K562 treated with DMSO at 1 percent for 4 hours (cell line): ENCODE measurements around the gene FAM53C. TPM values are rescaled to one million over a fixed set of nuclear protein-coding genes. Genes with fewer than 3 reads are reported as not detected.

ENCODE experiments used
- total RNA-seq: library from RNA; unstranded; fragments of 300-600 nt; gene quantifications from 2 replicates; pipeline ENCODE4 v1.2.3, GENCODE V29; 2022; ENCODE audit not compliant: insufficient read depth

The FAM53C gene
- 54.5 and 66.4 TPM in 2 replicates for total RNA-seq

GRCh38 chr5:138337685-138338410, at the start of gene FAM53C:
Gene FAM53C, plus strand, starts transcription at chr5:138338266. Its CDS starts 3,070 bp downstream, at chr5:138341336.

GRCh38 chr5:138331449-138332368, 6.4 kb upstream of the FAM53C start, which contains the start of gene CDC25C:
Gene CDC25C, minus strand, starts transcription at chr5:138331804. Its CDS starts 624 bp downstream, at chr5:138331180.

GRCh38 chr5:138352071-138352721, 14.1 kb downstream of the FAM53C start, which contains the start of gene KDM3B:
Gene KDM3B, plus strand, starts transcription at chr5:138352685. Its CDS starts 111 bp downstream, at chr5:138352796.

Other genes starting within 250 kb of the FAM53C start
- gene NME5, start 198.8 kb upstream of the FAM53C start, total RNA-seq, result not detected in 2 replicates
- 67.4 and 76.1 TPM in 2 replicates for gene BRD8, start 159.6 kb upstream of the FAM53C start, total RNA-seq
- 27.8 and 36.4 TPM in 2 replicates for gene KIF20A, start 159.2 kb upstream of the FAM53C start, total RNA-seq
- gene CDC23, start 124.9 kb upstream of the FAM53C start, total RNA-seq, result 22.4 and 27.0 TPM in 2 replicates
- gene GFRA3, start 63.6 kb upstream of the FAM53C start, total RNA-seq, result not detected in 2 replicates
- gene CDC25C, start 6.5 kb upstream of the FAM53C start, total RNA-seq, result 28.6 and 31.7 TPM in 2 replicates
- 31.9 and 38.6 TPM in 2 replicates for gene KDM3B, start 14.4 kb downstream of the FAM53C start, total RNA-seq
- 0.68 TPM in 2 replicates for gene REEP2, start 100.8 kb downstream of the FAM53C start, total RNA-seq
- 16.1 and 18.2 TPM in 2 replicates for gene EGR1, start 127.2 kb downstream of the FAM53C start, total RNA-seq
- gene ETF1, start 205.0 kb downstream of the FAM53C start, total RNA-seq, result 65.8 and 74.6 TPM in 2 replicates
- 326 and 330 TPM in 2 replicates for gene HSPA9, start 237.1 kb downstream of the FAM53C start, total RNA-seq